IPS-NIHi11 (cell line): Measurements from ENCODE around the gene CD69.
"Not testable (repeated sequence)": the region's sequence is repeated elsewhere in the genome, so short reads cannot be mapped to it uniquely, and the experiment has no call there.

Experiments
- DNase-seq: peaks from one replicate; pipeline ENCODE4 v3.0.0; 2012; ENCODE audit warnings: mixed read lengths, low spot score

CD69 gene

GRCh38 chr12:9750276-9751203 is 10.2 kb downstream of the CD69 start:
- DNase-seq = peak; percentile 81

DNA sequence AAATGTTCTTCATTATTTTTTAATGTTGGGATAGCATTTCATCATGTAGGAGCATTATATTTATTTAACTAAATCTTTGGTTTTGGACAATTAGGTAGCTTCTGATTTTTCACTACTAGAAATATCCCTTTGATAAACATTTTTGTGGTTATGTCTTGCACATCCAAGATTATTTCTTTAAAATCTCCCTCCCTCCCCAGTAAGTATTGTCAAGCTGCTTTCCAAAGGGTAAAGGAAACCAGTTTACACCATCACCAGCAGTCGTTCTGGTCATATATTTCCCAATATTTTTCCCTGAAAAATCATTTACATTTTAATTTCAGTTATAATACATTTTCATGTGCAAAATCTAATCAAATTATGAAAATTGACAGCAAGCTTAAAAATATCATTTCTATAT is 11.1 kb downstream of the CD69 start:
- DNase-seq = no peak

GRCh38 chr12:9745199-9745598 is 15.5 kb downstream of the CD69 start:
- peak; percentile 11 for DNase-seq

DNA sequence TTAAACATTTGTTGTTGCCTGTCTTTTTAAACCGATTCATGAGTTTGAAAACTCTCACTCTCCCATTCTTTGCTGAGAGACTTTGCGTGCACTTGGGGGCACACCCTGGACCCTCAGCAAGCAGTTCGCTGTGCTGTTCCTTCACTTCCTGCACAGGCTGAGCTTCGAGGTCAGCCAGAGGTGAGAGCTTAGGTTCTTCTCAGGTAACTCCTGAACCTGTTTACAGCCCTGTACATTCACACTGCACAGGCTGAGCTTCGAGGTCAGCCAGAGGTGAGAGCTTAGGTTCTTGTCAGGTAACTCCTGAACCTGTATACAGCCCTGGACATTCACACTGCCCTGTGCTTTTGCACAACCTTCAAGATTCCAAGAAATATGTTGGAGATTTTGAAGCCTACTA is 18.0 kb downstream of the CD69 start:
- DNase-seq = no peak

- no peak for DNase-seq
These were observed 19.0 kb downstream of the CD69 start for GRCh38 chr12:9741726-9742125.

DNA sequence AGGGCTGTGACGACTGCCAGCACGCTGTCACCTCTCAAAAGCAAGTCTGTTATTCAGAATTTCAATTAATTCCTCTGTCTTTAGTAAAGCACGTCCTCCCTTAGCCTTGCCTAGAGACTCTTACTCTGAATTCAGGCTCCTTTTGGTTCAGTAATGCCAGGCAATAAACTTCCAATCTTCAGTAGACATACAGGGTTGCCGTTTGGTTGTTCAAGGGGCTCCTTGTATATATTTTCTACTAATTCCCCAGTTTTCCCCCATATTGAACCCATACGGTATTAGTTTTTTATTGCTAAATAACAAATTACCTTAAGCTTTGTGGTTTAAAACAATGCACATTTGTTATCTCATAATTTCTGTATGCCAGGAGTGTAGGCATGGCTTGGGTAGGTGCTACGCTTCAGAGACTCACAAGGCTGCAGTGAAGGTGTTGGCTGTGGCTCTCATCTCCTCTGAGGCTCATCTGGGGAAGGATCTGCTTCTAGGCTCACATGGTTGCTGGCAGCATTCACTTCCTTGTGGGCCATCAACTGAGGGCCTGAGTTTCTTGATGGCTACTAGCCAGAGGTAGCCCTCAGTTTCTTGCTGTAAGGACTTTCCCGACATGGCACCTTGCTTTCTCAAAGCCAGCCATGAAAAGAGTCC is 20.5 kb downstream of the CD69 start:
- peak; percentile 15 for DNase-seq

- not testable (repeated sequence) for DNase-seq
These were observed 21.1 kb downstream of the CD69 start for GRCh38 chr12:9739404-9740105.

- DNase-seq = not testable (repeated sequence)
These were observed 21.8 kb downstream of the CD69 start for GRCh38 chr12:9738905-9739304.

DNA sequence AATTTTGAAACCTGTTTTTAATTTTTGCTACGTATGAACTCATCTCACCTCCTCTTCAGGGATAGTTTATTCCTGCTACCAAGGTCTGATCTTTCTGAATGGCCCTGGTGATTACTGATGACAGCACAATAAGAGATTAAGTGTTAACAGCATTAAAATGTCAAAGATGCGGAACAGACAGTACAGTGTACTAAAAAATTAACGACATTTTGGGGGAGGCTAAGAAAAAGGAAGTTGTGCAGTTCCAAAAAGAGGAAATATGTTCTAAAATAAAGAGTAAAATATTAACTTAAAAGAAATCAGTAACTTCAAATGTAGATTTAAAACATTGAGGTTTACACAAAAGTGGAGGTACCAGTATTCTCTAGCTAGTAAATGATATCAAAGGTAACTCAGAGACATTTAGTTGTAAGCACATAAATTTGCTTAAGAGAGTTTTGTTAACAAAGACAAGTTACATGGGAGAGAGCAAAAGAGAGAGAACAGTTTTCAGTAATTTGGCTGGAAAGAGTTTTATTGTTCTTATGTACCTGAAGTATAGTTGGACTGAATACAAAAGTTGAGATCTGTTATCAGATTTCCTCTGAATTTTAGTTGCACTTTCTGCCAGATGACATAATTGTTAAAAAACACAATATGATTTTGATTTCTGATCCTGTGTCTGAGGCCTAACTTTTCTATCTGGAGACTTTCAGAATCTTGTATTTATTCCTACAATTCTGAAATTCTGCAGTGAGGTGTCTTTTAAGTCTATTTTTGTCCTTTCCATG is 23.6 kb downstream of the CD69 start:
- DNase-seq = no peak

GRCh38 chr12:9735601-9736000 is 25.1 kb downstream of the CD69 start:
- DNase-seq = no peak

- no peak for DNase-seq
These were observed 27.7 kb downstream of the CD69 start, which contains the start of gene CLECL1 for GRCh38 chr12:9732921-9733461. Gene CLECL1 (minus strand): TSS chr12:9733097.

DNA sequence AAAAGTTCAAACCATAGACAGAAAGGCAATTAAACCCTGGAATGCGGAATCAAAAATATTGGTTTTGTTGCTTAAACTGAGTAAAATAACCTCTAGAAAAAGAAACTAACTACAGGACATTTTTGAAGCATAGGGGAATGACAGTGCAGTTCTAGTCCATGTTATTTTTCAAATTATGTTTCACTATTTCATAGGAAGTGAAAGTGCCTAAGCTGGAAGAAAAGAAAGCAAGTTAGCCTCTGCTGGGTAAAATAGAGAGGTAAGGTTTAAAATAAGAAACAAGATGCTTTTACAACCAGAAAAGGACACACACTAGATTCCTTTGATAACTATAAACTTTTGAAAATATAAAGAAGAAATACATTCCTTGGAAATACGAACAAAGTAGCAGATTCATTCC is 28.9 kb downstream of the CD69 start:
- DNase-seq = no peak

GRCh38 chr12:9731393-9731792 is 29.3 kb downstream of the CD69 start:
- no peak for DNase-seq

DNA sequence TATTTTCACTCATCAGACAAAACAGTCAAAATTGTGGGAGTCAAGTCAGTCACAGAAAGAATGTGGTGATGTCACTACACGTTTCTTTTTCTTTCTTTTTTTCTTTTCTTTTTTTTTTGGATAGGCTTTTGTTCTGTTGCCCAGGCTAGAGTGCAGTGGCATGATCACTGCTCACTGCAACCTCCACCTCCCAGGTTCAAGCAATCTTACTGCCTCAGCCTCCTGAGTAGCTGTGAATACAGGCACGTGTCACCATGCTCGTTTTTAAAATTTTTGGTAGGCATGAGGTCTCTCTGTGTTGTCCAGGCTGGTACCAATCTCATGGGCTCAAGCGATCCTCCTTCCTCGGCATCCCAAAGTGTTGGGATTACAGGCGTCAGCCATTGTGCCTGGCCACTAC is 30.1 kb downstream of the CD69 start:
- no peak for DNase-seq

- no peak for DNase-seq
These were observed 30.7 kb downstream of the CD69 start for GRCh38 chr12:9730011-9730410.

DNA sequence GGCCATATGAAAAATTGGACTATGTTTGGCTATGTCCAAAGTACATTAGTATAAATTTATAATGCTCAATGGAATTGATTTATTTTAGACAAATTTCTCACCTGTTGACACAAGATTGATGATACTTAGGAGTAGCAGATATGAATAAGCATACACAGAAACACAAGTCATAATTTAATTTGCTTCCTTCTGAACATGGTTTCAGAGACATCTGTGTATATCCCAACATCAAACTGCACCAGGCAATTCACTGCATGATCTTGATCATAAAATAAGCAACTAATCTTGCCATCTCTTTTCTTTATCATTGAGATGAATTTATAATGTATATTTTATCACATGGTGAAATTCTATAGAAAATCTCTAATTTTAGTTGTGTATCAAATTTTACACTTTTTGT is 31.6 kb downstream of the CD69 start:
- DNase-seq = no peak

GRCh38 chr12:9727813-9728212 is 32.9 kb downstream of the CD69 start:
- DNase-seq = no peak

GRCh38 chr12:9725213-9725870 is 35.4 kb downstream of the CD69 start:
- no peak for DNase-seq

DNA sequence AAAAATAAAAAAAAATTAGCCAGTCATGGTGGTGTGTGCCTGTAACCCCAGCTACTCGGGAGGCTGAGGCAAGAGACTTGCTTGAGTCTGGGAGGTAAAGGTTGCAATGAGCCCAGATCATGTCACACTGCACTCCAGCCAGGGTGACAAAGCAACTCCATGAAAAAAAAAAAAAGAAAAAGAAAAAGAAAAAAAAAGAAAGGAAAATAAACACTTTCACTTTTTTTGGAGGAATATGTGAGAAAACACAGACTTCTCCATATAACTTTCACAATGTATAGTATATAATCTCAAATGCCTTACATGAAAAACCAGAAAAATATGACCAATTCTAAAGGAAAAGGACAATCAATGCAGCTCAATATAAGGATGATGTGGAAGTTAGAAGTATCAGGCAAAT is 36.7 kb downstream of the CD69 start:
- no peak for DNase-seq

- no peak for DNase-seq
These were observed 39.2 kb downstream of the CD69 start for GRCh38 chr12:9721394-9722092.

DNA sequence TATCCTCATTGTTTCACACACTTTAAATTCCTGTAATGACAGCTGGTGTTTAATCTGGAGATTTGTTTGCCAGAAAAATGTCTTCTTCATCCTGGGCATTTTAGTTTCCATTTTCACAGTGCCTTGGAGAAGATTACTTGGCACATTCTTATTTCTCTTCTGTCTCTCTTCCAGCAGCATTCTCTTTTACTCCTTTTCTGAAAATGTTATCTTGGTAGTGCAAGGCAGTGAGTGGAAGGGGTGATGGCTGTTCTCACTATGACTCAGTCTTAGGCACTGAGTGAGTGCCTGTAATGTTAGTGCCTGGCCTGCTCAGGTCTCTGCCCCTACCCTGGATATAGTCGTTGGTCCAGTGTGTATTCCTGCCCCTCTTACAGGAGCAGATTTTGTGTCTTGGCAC is 40.9 kb downstream of the CD69 start:
- DNase-seq = no peak
